Right kidney (tissue), 1 donor: ENCODE measurements around the gene MGMT.

Experiments used
- DNase-seq: peaks from one replicate; pipeline ENCODE4 v3.0.0-alpha.2; 2016

MGMT gene

GRCh38 chr10:129710510-129710847 is 243.4 kb downstream of the MGMT start:
- no peak for DNase-seq

- no peak for DNase-seq
Observed at GRCh38 chr10:129711291-129711690, 244.2 kb downstream of the MGMT start.

GRCh38 chr10:129712000-129712399 is 245.0 kb downstream of the MGMT start:
- no peak for DNase-seq

GRCh38 chr10:129713659-129714265 is 246.7 kb downstream of the MGMT start:
- DNase-seq = no peak

- no peak for DNase-seq
Observed at GRCh38 chr10:129715805-129716204, 248.8 kb downstream of the MGMT start.

- no peak for DNase-seq
Observed at GRCh38 chr10:129716211-129716681, 249.2 kb downstream of the MGMT start.

GRCh38 chr10:129716881-129717280 is 249.8 kb downstream of the MGMT start:
- DNase-seq = no peak

- no peak for DNase-seq
Observed at GRCh38 chr10:129717816-129718547, 250.9 kb downstream of the MGMT start.

GRCh38 chr10:129718548-129719414 is 251.7 kb downstream of the MGMT start:
- no peak for DNase-seq

GRCh38 chr10:129719415-129719739 is 252.3 kb downstream of the MGMT start:
- no peak for DNase-seq

- no peak for DNase-seq
Observed at GRCh38 chr10:129719889-129720590, 253.0 kb downstream of the MGMT start.

GRCh38 chr10:129725011-129725410 is 258.0 kb downstream of the MGMT start:
- no peak for DNase-seq

- DNase-seq = no peak
Observed at GRCh38 chr10:129725482-129725881, 258.4 kb downstream of the MGMT start.

- no peak for DNase-seq
Observed at GRCh38 chr10:129725890-129726631, 259.0 kb downstream of the MGMT start.

- DNase-seq = no peak
Observed at GRCh38 chr10:129727071-129727470, 260.0 kb downstream of the MGMT start.

- no peak for DNase-seq
Observed at GRCh38 chr10:129727495-129727894, 260.5 kb downstream of the MGMT start.

GRCh38 chr10:129728246-129728820 is 261.3 kb downstream of the MGMT start:
- no peak for DNase-seq

- no peak for DNase-seq
Observed at GRCh38 chr10:129728905-129729795, 262.1 kb downstream of the MGMT start.

- no peak for DNase-seq
Observed at GRCh38 chr10:129730272-129730992, 263.4 kb downstream of the MGMT start.

- no peak for DNase-seq
Observed at GRCh38 chr10:129730993-129731325, 263.9 kb downstream of the MGMT start.
